OCI-LY7 (cell line): ENCODE results near the gene SMCHD1. TPM values are rescaled to one million over a fixed set of nuclear protein-coding genes. Genes with fewer than 3 reads are reported as not detected.
"Not testable (repeated sequence)": the region's sequence is repeated elsewhere in the genome, so short reads cannot be mapped to it uniquely, and the experiment has no call there.

Source experiments
- BruUV-seq: library from RNA; stranded (reverse); fragments of 400-500 nt; replicated peaks from 2 replicates; lab custom pipeline; 2021; lab: Mats Ljungman, UMichigan
- CTCF ChIA-PET: fragments of 300-600 bp; sonication (Branson Sonifier 250); formaldehyde crosslinking; loops from one replicate; lab custom pipeline; 2022; ENCODE audit warnings: antibody characterized with exemption; ENCODE audit not compliant: unreplicated experiment; lab: Charles Lee
- POLR2A ChIA-PET: fragments of 300-600 bp; sonication (Branson Sonifier 250); formaldehyde crosslinking; loops from one replicate; lab custom pipeline; 2022; ENCODE audit warnings: antibody characterized with exemption; lab: Charles Lee
- DNase-seq: peaks from one replicate; pipeline ENCODE4 v3.0.0-alpha.2; 2015; ENCODE audit warnings: low spot score
- H2AFZ ChIP-seq: fragments of 200-600 bp; sonication (generic), shearing (Covaris generic); 2 replicates; pipeline ENCODE4 v1.6.1; 2014; ENCODE audit warnings: mild to moderate bottlenecking, antibody characterized with exemption, low read length, moderate library complexity
- H3K27ac ChIP-seq: fragments of 200-600 bp; sonication (generic); 2 replicates; pipeline ENCODE4 v1.5.1; 2014; ENCODE audit warnings: mixed run types, low read depth, mild to moderate bottlenecking, moderate library complexity, low read length, inconsistent platforms; ENCODE audit not compliant: poor library complexity, severe bottlenecking
- H3K36me3 ChIP-seq: fragments of 200-600 bp; sonication (generic); 2 replicates; pipeline ENCODE4 v1.6.1; 2014; ENCODE audit warnings: mild to moderate bottlenecking, antibody characterized with exemption, low read length, moderate library complexity, mixed read lengths; ENCODE audit not compliant: insufficient read depth
- H3K4me1 ChIP-seq: fragments of 200-600 bp; sonication (generic); 2 replicates; pipeline ENCODE4 v1.5.1; 2014; ENCODE audit warnings: mild to moderate bottlenecking, low read length; ENCODE audit not compliant: insufficient read depth, poor library complexity, severe bottlenecking
- H3K4me2 ChIP-seq: fragments of 200-600 bp; sonication (generic); 2 replicates; pipeline ENCODE4 v1.6.1; 2014; ENCODE audit warnings: mild to moderate bottlenecking, low read length
- H3K4me3 ChIP-seq: fragments of 200-600 bp; sonication (generic); 2 replicates; pipeline ENCODE4 v1.5.1; 2014; ENCODE audit warnings: mild to moderate bottlenecking, low read depth, low read length; ENCODE audit not compliant: poor library complexity, severe bottlenecking
- H3K79me2 ChIP-seq: fragments of 200-600 bp; sonication (generic); 2 replicates; pipeline ENCODE4 v1.6.1; 2016; ENCODE audit warnings: low read depth, mild to moderate bottlenecking, low read length, moderate library complexity, mixed read lengths; ENCODE audit not compliant: insufficient read depth
- H3K9me2 ChIP-seq: fragments of 200-600 bp; sonication (generic); 2 replicates; pipeline ENCODE4 v1.6.1; 2016; ENCODE audit warnings: mild to moderate bottlenecking, low read length, mixed read lengths; ENCODE audit not compliant: insufficient read depth
- H3K9me3 ChIP-seq: fragments of 200-600 bp; sonication (generic); 2 replicates; pipeline ENCODE4 v1.6.1; 2014; ENCODE audit warnings: mild to moderate bottlenecking, mixed run types, low read length, mixed read lengths
- H4K20me1 ChIP-seq: fragments of 200-600 bp; sonication (generic); 2 replicates; pipeline ENCODE4 v1.6.1; 2014; ENCODE audit warnings: mild to moderate bottlenecking, antibody characterized with exemption, low read length, moderate library complexity, mixed read lengths; ENCODE audit not compliant: insufficient read depth
- CTCF ChIP-seq: fragments of 200-600 bp; sonication (generic); conservative IDR thresholded peaks from 2 replicates; pipeline ENCODE4 v1.5.1; 2014; ENCODE audit warnings: mild to moderate bottlenecking, antibody characterized with exemption, low read length, moderate library complexity, mixed read lengths
- EZH2phosphoT487 ChIP-seq: fragments of 200-600 bp; sonication (generic); IDR thresholded peaks from 2 replicates; pipeline ENCODE4 v1.6.1; 2018; ENCODE audit warnings: low read depth, borderline replicate concordance, mild to moderate bottlenecking, mixed run types, antibody characterized with exemption, low read length, moderate library complexity, mixed read lengths
- intact Hi-C: fragments of 100-400 bp; cut with micrococcal nuclease; formaldehyde crosslinking; loops from one replicate; pipeline ENCODE4 v1.10.0; 2022; ENCODE audit not compliant: unreplicated experiment
- total RNA-seq, 2 experiments: library from RNA; depleted of rRNA in 1 of 2; stranded (reverse); fragments of >200 nt in 1 of 2; shearing (Covaris generic) in 1 of 2; gene quantifications; 2 replicates each; pipeline ENCODE4 v1.2.3, GENCODE V29; 2014 to 2022

The SMCHD1 gene
- total RNA-seq, 2 experiments from 2014 or later: 114 to 140 TPM

DNA sequence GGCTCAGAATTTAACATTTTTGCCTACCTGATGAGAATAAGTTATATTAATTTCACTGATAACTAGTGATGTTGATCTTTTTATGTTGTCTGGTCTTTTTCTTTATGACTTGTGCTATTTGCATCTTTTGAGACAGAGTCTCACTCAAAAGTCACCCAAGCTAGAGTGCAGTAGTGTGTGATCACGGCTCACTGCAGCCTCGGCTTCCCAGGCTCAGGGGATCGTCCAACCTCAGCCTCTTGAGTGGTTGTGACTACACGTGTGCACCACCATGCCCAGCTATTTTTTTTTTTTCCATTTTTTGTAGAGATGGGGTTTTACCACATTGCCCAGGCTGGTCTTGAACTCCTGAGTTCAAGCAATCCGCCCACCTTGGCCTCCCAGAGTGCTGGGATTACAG is 7.5 kb downstream of the SMCHD1 start:
- no peak for DNase-seq
- Histone ChIP-seq H3K9me3 (peaks cover 21% of the 10 kb centered on the region; the same call in 1 of the 2 replicates), H3K4me3 (no peak overlapping the region), H3K9me2 (no peaks in the 10 kb centered on the region), H3K36me3 (peaks cover 88% of the 10 kb centered on the region), H3K4me2 (no peak overlapping the region), H3K4me1 (peaks cover 13% of the 10 kb centered on the region), H3K27ac (no peak overlapping the region), H2AFZ (no peak overlapping the region), H4K20me1 (peaks cover 13% of the 10 kb centered on the region; the same call in 1 of the 2 replicates), H3K79me2 (peaks cover 97% of the 10 kb centered on the region)
- intact Hi-C loops: no loop called here
- ChIA-PET POLR2A (no interaction called here), CTCF (no interaction called here)
- TF ChIP-seq CTCF (no peak), EZH2phosphoT487 (no peak)
- BruUV-seq: no TSS peak

GRCh38 chr18:2672410-2672809 is 16.9 kb downstream of the SMCHD1 start:
- CTCF ChIA-PET: no interaction called here
- H3K27ac ChIP-seq: no peak overlapping the region
- no peaks in the 10 kb centered on the region for H3K4me1 ChIP-seq
- no peak overlapping the region for H2AFZ ChIP-seq
- TF ChIP-seq EZH2phosphoT487: no peak
- no peak for TF ChIP-seq CTCF
- no peaks in the 10 kb centered on the region for H4K20me1 ChIP-seq
- H3K79me2 ChIP-seq: peaks cover 81% of the 10 kb centered on the region; the same call in 1 of the 2 replicates
- intact Hi-C loops: no loop called here
- no peak overlapping the region for H3K4me2 ChIP-seq
- POLR2A ChIA-PET: interaction anchor here (0.6 to 1.2 kb wide), 5 partner anchors 12 to 781 kb away, joined by 3 to 4 read pairs (median 4); no protein-coding TSS in a partner anchor
- no peaks in the 10 kb centered on the region for H3K9me3 ChIP-seq
- no TSS peak for BruUV-seq
- H3K4me3 ChIP-seq: no peak overlapping the region
- no peaks in the 10 kb centered on the region for H3K9me2 ChIP-seq
- H3K36me3 ChIP-seq: peaks cover 99% of the 10 kb centered on the region
- no peak for DNase-seq

DNA sequence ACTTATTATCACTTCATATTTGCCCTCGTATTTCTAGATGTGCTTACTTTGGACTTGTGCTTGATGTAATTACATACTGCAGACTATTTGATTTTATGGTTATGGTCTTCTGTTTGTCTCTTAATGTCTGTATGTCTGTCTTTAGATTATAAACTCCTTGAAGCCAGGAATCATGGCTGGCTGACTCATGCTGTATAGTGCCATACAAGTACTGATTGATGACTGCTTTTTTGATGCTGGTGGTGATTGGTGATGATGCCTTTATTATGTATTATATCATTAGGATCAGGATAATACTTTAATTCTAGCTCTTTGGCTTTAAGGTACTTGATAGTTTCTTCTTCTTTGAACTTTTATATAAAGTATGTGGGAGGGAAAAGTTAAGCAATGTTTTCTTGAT is 17.3 kb downstream of the SMCHD1 start:
- TF ChIP-seq EZH2phosphoT487 (no peak), CTCF (no peak)
- Histone ChIP-seq H3K9me2 (no peaks in the 10 kb centered on the region), H3K4me1 (no peaks in the 10 kb centered on the region), H3K27ac (no peak overlapping the region), H4K20me1 (no peaks in the 10 kb centered on the region), H3K79me2 (peaks cover 82% of the 10 kb centered on the region; the same call in 1 of the 2 replicates), H3K4me2 (no peak overlapping the region), H2AFZ (no peak overlapping the region), H3K4me3 (no peak overlapping the region), H3K36me3 (peaks cover 100% of the 10 kb centered on the region), H3K9me3 (no peaks in the 10 kb centered on the region)
- POLR2A ChIA-PET: interaction anchor here (0.6 to 1.2 kb wide), 3 partner anchors 11 to 781 kb away, joined by 3 to 4 read pairs (median 4); no protein-coding TSS in a partner anchor
- intact Hi-C loops: no loop called here
- no peak for DNase-seq
- BruUV-seq: no TSS peak
- CTCF ChIA-PET: no interaction called here

DNA sequence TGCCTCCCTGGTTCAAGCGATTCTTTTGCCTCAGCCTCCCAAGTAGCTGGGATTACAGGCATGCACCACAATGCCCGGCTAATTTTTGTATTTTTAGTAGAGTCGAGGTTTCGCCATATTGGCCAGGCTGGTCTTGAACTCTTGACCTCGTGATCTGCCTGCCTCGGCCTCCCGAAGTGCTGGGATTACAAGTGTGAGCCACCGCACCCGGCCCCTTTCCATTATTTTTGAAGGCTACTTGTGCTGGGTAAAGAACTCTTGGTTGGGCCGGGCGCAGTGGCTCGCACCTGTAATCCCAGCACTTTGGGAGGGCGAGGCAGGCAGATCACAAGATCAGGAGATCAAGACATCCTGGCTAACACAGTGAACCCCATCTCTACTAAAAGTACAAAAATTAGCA is 23.4 kb downstream of the SMCHD1 start:
- H4K20me1 ChIP-seq, DNase-seq, H3K9me2 ChIP-seq, H3K4me1 ChIP-seq, CTCF ChIA-PET, BruUV-seq, H3K9me3 ChIP-seq, H2AFZ ChIP-seq, H3K4me3 ChIP-seq, H3K4me2 ChIP-seq, H3K27ac ChIP-seq: not testable (repeated sequence)
- intact Hi-C loops: loop anchor here (5.0 kb wide), 1 partner anchor 53 kb away; no protein-coding TSS in a partner anchor
- Histone ChIP-seq H3K36me3 (peaks cover 98% of the 10 kb centered on the region), H3K79me2 (peaks cover 68% of the 10 kb centered on the region)
- POLR2A ChIA-PET: interaction anchor here (0.5 to 1.2 kb wide), 4 partner anchors 8 to 72 kb away, joined by 3 to 4 read pairs (median 3); no protein-coding TSS in a partner anchor
